Suppressor macrophage treated with lipopolysaccharide for 4 hours (primary cell): ENCODE measurements around the gene LRRC3.

Experiments used
- DNase-seq: peaks from one replicate; pipeline ENCODE4 v3.0.0-alpha.2; 2020

LRRC3 gene

DNA sequence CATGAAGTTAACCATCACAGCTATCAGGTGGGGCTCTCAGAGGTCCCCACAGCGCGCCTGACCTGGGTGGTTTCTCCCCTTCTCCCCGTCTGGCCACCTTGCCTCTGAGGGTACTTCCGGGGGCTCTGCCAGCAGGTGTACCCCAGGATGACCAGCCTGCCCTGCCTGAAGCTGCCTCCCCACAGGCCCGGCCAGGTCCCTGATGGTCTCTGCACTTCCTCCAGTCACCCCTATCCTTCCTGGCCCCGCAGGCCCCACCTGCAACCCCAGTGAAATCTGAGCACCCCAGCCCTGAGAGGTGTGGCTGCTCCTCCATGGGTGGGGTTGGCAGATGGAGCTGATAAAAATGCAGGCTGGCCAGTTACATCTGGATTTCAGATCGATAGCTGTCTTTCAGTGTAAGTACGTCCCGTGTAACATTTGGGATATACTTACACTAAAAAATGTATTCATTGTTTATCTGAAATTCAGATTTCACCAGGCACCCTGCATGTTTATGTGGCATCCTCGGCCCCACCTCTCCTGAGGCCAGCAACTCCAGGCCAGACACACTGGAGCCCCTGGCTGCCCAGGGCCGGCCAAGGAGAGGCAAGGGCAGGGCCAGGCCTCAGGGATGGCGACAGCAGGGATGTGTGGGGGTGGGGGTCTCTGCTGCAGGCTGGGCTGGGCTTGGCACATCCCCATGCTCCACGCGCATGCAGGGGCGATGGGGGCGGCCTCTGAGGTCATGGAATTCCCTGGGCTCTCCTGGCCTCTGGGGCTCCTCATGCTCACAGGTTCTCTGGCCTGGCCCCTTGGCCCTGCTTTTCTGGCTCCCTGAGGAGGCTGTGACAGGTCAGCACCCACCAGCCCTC lies 25.1 kb downstream of the LRRC3 start:
- no peak for DNase-seq

DNA sequence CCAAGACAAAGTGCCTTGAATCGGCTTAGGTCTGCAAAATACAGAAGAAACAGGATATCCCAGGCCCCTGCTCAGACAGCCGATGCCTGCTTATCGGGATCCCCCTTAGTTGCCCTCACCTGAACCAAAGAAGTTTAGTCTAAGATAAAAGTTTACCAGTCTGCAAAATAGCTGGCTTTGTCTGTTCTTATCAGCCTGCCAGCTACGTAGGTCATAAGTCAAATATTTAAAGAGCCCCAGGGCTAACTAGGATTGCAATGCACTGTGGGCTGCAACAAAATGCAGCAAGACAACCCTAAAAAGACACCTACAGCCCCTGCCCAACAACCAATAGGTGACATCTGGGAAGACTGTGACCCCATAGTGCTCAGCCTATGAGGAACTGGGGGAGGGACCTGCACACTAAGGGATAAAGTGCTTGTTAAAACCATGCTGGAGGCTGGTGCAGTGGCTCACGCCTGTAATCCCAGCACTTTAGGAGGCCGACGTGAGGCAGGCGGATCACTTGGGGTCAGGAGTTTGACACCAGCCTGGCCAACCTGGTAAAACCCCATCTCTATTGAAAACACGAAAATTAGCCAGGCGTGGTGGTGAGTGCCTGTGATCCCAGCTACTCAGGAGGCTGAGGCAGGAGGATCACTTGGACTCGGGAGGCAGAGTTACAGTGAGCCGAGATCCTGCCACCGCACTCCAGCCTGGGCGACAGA lies 27.4 kb downstream of the LRRC3 start:
- no peak for DNase-seq

DNA sequence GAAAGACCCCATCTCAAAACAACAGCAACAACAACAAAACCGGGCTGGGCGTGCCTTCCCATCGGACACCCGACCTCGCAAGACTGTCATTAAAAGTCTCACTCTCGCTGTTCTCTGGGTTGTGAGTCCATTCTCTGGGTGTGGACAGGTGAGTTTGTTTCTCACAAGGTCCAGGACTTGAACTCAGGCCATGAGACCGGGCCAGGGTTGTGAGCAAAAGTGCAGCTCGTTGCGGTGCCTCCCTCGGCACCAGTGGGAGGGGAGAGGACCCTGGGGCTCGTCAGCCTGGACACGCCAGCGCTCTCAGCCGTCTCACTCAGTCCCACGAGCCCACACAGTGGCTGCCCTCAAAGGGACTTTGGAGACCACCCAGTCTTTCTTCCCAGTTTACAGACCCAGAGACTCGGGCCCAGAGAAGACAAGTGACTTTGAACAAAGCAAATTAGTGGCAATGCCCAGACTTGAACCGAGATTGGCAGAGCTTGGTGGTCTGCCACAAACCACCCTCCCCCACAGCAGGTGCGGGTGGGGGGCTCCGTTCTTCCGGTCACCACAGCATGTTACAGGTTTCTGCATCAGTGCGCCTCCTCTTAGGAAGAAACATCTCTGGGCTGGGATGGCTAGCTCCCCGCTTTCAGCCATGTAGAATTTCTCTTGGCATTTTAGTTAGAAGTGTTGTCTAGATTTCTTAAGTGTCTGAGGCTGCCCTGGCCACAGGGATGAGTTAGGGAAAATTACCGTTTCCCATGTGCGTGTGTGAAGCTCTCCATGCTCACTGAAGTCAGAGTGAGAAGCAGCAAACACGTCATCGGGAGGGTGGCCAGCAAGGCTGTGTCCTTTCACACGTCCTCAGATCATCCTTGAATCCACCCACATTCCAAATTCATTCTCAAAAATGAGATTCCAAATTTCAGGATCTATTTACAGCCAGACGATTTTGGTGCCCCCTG lies 28.3 kb downstream of the LRRC3 start:
- no peak for DNase-seq

DNA sequence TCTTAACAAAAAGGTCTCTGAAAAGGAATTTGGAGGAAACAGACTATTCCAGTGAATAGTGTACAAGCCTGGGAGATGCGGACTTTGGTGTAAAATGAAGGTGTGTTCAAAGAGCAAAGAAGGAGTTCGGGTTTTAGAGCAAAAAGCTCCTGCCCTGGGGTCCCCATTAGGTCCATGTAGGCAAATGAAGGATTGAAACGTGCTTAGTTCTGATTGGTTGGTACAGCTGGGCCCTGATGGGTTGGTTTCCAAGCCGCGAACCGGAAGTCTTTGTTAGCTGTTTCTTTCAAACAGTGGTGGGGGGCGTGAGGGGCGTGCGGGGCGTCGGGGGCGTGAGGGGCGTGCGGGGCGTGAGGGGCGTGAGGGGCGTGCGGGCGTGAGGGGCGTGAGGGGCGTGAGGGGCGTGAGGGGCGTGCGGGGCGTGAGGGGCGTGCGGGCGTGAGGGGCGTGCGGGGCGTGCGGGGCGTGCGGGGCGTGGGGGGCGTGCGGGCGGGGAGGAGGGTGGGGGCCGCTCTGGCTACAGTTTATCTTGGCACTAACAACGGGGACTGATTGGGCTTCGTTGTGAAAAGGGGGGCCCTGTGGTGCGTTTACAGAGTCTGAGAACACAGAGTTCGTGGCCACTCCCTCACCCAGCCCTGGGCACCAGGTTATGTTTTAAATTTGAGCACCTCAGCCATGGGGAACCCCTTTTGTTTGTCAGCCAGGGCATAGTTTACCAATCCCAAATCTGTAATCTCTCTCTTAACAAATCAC lies 29.4 kb downstream of the LRRC3 start:
- DNase-seq = no peak

DNA sequence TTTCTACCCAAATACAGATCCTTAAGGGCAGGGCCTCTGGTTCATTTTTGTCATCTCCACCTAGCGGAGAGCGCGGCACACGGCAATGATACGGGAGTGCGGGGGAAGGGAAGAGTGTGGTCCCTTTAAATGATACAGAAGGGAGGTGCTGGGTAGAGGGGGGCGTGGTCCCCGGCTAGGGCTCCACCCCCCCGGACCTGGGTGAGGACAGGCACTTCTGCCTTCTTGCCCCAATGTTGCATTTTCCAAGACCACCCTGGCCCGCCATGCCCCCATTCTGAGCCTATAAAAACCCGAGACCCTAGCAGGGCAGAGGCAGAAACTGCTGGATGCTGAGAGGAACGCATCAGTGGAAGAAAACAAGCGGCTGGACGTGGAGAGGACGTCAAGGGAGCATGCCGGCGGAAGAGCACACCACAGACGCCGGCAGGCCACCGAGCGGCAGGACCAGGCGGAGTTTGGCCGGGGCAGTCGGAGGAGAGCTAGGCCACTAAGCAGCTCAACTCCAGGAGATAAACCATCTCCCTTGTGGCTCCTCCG lies 30.0 kb downstream of the LRRC3 start:
- DNase-seq = no peak

DNA sequence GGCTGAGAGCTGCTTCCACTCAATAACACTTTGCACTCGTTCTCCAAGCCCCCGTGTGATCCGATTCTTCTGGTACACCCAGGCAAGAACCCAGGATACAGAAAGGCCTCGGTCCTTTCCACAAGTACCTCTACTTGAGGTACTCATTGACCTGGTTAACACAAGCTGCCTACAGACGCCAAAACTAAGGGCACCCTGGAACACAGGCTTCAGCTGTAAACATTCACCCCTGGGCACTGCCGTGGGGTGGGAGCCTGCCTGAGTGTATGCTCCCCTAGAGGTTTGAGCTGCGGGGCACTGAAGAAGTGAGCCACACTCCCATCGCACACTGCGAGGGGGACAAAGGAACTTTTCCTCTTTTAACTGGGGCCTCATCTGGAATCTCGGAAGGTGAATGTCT lies 30.5 kb downstream of the LRRC3 start:
- DNase-seq = no peak

DNA sequence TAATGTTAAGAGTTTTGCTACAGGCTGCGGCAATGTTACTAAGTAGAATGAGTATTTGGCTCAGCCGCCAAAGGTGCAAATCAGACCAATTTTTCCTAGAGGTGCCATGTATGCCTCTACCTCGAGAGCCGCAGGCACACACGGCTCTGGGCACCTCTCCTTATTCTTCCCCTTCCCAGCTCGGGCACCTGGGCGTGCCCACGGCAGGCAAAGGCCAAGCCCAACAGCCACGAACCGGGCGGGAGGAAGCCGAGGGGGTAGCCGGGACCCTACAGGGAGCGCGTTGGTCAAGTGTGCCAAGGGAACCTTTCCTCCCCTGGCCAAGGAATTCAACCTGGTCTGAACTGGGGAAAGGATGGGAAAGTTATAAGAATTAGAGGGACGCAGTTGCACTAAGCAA lies 31.0 kb downstream of the LRRC3 start:
- DNase-seq = no peak

DNA sequence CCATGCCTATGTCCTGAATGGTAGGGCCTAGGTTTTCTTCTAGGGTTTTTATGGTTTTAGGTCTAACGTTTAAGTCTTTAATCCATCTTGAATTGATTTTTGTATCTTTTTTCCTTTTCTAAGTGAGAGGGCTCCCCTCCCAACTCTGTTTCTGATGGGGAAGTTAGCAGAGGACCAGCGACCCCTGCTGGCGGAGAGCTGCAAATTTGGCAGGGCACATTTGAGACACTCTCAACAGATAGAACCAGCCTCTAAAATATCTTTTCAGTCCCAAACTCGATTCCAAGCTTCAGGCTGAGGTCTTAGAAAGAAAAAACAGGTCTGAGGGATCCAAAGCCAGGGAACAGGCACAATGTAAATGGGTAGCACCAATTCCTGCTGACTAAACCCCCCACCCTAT lies 32.5 kb downstream of the LRRC3 start:
- peak; percentile 41 for DNase-seq

DNA sequence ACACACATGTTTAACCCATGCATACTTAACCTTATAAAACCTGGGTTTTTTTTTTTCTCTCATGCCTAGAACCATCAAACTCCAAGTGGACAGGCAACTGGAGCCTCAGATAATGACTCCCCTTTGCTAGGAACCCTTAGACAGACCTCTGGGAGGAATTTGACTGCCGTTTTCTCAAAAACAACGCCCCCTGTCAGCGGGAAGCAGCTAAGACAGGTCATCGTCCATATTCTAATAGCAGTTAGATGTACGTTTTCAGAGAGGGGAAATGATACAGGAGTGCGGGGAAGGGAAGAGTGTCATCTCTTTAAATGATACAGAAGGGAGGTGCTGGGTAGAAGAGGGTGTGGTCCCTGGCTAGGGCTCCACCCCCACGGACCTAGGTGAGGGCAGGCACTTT lies 34.7 kb downstream of the LRRC3 start:
- DNase-seq = no peak

DNA sequence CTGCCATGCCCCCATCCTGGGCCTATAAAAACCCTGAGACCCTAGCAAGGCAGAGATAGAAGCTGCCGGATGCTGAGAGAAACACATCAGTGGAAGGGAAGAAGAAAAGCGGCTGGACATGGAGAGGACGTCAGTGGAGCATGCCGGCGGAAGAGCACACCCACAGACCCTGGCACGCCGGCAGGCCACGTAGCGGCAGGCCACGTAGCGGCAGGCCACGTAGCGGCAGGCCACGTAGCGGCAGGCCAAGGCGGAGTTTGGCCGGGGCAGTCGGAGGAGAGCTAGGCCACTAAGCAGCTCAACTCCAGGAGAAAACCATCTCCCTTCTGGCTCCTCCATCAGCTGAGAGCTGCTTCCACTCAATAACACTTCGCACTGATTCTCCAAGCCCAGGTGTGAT lies 35.1 kb downstream of the LRRC3 start:
- DNase-seq = no peak

DNA sequence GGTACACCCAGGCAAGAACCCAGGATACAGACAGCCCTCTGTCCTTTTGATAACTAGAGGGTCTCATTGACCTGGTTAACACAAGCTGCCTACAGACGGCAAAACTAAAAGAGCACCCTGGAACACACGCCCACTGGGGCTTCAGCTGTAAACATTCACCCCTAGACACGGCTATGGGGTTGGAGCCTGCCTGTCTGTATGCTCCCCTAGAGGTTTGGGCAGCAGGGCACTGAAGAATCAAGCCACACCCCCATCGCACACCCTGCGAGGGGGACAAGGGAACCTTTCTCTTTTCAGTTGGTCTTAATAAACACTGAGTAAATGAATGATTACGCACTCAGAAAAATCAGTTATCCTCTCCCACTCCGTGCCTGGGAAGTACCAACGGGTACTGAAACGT lies 35.5 kb downstream of the LRRC3 start:
- no peak for DNase-seq

DNA sequence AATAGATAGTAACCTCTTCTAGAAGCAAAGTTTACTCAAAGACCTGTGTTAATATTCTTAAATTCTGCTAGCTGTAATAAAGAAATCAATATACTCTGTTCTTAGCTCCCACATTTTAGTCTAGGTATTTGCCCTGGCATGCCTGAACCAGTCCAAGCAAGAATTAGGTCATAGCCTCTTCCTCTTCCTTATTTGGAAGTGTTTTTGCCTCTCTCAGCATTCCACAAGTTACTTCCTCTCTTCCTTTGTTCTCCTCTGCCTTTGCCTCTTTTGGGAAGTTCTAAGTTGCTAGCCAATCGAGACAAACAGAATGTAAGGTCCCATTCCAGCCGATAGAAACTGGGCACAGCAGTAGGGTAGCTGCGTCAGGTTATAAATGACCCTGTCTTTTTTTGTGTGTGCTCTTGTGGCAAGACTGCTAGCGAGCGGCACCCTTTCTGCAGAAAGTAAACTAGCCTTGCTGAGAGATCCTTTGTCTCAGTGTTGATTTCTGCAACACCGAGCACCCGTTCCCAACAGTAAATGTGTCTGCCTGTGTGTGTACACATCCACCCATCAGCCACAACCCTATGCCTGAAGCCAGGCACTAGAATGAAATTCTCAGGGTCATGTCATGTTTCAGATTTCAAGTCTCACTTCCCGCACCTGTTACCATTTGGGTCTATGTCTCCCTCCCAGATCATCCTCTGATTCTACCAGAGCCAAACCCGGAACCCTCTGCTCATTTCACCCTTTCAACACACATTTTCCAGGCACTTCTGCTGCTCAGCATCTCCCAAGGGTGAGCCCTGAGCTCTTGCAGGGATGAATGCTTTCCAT lies 37.5 kb downstream of the LRRC3 start:
- no peak for DNase-seq

DNA sequence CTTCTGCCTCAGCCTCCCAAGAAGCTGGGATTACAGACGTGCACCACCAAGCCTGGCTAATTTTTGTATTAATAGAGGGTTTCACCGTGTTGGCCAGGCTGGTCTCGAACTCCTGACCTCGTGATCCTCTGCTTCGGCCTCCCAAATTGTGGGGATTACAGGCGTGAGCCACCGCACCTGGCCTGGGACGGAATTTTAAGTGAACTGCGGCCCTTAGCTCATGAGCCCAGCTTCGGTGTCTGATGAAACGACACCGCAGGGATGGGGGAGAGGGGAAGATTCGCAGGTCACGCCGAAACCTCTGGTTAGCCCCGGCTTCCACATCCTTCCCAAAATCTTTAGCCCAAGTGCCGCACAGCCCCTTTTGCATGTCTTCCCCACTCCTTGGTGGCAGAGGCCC lies 39.1 kb downstream of the LRRC3 start:
- DNase-seq = no peak

DNA sequence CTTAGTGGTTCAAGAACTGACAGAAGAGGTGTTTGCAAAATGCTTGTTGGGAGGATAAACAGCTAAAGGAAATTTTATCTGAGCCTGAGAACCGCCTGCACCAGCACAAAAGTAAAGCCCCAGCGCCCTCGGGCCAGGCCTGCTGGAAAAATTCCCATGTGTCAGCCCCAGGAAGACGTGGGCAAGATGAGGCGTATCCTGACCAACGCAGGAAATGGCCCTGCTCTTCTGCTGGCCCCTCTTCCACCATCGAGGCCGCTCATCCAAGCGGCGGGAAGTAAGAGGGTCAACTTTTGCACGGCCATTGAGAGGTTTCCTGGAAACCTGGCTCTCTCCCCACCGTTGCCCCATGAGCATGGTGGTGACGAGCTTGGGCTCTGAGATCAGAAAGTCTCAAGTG lies 39.6 kb downstream of the LRRC3 start:
- no peak for DNase-seq

DNA sequence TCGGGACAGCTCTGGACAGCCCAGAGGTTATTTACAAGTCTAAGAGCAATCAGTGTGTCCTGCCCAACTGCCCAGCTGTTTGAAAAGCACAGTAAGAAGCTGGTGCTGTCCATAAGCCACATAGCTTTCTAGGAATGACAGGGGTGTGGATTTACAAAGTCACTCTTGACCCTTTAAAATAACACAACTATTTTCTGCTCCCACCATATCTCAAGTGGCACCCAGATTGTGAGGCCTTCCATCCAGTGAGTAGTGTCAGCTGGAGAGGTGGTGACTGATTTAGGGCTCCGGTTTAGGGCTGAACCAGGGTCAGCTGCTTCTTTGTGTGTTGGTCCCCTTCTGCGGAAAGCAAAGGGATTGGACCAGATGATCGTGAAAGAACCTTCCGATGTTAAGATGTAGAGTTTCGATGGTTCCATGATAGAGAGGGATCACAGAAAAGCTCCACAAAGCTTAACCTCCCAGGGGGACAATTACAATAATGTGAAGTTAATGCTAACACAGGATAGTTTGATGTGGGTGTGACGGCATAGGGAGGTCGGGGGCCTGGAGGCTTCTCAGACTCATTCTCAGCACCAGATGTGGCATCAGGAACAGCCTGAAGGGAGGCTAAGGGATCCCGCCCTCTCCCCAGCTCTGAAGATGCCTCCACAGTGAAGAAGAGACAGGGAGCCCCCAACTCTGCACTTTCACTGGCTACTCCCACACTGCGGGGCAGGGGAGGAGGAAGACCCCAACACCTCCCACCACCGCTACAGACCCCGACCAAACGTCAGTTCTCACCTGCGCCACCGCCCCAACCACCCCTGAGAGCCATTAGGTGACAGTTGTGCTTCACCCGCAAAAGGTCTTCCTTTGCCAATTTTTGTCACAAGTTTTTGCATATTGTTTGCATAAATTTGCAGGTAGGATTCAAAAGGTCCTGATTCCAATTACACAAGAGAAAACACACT lies 40.6 kb downstream of the LRRC3 start:
- no peak for DNase-seq

DNA sequence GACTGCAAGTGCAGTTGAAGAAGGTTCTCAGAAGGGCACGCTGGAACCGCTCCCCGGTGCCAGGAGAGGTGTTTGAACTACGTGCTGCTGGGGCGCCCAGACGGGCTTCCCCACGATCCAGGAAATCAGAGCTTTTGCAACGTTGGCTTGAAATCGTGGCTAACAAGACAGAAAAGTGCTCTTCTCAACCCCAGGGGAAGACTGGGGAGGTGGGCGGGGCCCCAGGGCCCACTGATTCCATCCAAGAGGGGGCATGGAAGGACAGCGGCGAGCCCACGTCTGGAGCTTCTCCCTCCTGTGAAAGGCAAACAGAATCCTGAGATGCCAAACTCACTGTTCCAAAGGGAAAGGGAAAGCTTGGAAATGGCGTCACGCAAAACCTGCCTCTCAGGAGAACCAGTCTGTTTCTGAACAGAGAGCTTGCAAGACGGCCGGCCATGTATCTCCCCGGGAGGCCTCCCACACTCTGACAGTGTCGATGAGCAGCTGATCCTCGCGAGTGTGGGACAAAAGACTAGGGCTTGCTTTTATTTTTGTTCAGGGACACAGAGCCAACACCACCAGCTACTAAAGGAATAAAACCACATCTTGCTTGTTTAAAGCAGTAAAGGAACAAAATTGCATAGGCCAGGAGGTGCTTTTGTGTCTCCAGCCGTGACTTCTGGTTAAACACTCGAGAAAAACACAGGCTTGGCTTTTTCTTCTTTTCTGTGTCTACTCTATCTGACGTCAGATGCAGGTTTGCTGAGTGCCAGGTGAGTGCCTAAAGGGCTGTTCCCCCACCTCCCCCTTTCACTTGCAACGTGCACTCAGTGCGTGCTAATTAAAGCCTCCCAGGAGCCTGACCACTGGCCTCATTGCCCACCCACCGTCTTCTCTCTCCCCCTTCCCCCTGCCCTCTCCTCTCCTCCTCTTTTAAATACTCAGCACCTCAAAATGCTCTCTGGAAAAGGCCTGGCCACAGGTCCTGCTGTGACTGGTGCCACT lies 41.5 kb downstream of the LRRC3 start:
- no peak for DNase-seq

DNA sequence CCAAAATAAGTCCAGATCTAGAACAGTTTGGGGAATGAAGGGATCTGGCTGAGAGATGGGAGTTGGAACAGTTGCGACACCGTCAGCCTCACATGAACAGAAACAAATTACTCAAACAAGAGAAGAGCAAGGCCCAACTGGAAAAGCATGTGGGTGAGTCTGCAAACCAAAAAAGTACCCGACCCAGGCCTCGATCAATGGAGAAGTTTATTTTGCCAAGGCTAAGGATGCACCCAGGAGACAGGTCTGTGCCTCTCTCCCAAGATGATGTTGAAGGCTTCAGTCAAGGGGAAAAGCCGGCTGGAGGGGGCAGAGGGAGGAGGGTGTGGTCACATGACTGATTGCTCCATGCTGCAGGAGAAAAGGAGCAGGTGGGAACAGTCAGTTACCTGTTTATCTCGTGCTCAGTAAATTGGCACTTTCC lies 42.4 kb downstream of the LRRC3 start:
- DNase-seq = no peak

DNA sequence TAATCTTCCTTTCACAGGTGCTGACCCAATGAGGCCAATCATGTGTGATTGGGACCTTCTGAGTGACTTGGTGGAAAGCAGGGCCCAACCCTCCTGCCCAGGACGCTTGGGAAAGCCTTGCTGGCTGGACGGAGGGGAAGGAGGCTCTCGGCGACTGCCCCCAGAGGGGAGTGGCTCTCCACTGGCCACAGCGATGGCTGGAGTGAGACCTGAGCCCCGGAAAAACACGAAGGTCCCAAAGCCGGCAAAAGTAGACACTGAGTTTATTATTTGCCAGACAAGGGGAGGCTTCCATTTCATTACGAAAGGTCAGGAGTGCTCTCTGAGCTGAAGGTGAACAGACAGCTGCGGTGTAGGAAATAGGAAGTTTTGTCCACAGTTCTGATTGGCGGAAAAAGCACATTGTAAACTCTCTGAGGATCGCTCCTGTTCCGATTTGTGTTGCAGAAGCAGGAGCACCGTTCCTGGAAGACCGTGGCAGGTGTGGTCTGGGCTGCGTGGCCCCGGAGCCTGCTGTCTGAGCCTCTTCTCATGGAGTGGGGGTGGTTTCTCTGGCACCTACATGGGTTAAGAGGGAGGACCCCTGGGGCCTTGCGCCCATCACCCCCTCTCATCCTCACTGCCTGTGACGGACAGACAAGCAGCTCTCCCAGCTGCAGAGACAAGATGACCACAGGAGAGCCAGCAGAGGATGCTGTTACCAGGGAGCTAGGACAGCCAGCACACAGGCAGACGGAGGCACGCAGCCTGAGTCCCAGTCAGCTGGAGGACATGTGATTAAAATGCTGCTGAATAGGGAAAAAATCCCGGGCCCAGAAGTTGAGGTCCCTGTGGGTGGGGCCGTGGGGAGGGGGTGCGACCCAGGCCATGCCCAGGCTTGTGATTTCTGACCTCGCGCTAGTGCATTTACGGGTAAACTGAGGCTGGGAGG lies 43.2 kb downstream of the LRRC3 start:
- DNase-seq = no peak
